HG03064 (cell line): ENCODE measurements around the gene KLHL30.

Source experiments
- ATAC-seq: cut with Tn5 transposase; IDR thresholded peaks from one replicate; pipeline ENCODE4 v1.9.1; 2021; ENCODE audit warnings: low read depth; ENCODE audit not compliant: unreplicated experiment

KLHL30 gene

DNA sequence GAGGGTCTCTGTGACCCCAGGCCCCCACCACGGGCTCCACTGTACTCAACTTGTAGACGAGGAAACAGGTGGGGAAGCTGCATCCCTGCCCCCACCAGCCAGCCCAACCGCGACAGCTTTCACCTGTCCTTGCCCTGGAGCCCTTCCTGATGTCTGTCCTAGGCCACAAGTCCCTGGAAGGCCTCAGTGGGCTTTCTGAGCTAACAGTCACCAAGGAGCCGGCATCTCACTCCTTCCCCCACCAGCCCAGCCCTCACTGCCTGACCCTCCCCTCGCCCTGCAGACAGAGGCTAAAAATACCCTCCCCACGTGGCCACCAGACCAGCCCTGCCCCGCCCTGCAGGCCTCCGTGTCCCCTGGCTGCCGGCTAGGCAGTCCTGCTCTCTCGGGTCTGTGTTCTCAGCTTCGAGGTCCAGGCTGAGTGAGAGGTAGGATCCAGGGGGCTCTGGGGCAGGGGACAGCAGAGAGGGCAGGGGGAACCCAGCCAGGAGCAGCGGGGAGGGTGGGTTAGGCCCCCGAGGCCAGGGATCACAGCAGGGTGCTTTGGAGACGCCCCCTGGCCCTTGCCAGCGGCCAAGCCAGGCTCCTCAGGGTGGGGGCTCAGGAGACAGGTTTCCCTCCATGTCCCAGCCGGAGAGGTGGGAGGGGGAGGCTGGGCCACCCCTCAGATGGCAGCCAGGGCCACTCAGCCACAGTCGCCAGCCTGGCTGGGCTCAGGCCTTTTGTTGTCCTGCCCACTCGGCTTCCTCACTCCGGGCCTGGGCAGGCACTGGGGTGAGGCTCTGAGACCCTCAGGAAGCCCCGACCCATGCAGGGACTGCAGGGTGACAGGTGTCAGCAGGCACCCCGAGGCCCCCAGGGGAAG lies at the start of gene KLHL30:
TSS of gene KLHL30 (plus strand) at position 338 of the 865 bp plus-strand sequence. CDS start 2,087 bp downstream, outside the sequence.
- no peak for ATAC-seq

GRCh38 chr2:238090887-238091286 lies 47.6 kb upstream of the KLHL30 start:
- no peak for ATAC-seq

- ATAC-seq = no peak
Measured at GRCh38 chr2:238091436-238092060, 46.9 kb upstream of the KLHL30 start.

DNA sequence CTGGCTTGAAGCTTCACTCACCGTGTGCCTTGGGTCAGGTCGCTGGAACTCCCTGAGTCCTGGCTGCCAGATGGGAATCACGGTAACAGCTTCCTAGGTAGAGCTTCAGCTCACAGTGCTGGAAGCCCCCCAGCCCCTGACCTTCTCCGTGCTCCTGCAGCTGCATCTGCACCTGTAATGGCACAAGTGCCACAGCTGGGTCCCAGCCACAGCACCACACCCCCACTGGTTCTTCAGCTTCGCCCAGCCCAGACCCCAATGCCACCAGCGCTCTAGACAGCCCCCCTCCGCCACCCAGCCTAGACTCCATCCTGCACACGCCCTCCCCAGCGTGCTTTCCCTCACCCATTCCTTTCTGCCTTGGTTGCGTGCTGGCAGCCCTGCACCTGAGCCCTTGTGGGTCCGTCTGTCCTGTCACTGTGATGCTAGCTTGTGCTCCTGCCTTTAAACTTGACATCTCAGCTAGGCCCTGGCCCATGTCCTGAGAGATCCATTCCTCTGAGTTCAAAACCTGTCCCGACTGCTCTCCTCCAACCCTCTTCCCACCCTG lies 45.9 kb upstream of the KLHL30 start:
- ATAC-seq = no peak

DNA sequence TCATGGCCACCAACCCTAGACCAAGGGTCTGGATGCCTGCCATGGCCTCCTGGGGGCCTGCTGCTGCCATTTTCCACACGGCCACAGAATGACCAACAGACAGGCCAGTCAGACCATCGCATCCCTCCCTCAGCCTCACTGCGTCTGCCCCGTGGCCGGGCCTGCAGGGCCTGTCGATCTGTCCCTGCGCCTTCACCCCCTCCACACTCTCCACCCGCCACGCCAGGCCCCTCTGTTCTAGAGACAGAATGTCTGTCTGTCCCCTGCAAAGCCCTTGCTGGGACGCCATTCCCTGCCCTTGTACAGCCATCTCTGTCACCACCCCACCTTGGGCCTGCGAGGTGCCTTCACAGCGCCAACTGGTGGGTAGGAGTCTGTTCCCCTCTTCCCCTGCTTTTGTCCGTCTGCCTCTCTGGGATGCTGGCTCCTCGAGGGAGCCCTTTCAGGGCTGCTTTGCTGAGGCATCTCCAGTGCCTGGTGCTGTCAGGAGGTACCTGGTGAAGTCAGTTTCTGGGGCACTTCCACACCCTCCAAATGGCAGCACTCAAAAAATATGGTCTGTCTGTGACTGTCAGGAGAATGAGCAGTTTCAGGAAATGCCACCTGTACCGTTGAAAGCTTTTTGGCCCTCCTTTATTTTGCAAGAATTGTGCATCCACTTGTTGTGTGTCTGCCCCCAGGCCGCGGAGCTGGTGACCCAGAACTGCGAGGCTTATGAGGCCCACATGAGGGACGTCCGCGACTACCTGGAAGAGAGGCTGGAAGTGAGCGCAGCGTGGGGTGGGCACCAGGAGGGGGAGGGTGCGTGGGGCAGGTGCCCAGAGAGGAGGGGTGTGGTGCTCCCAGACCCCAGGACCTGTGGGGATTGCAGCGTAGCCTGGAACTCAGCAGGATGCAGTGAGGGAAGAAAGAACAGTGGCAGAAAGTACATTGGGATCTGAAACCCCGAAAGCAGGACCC lies 45.0 kb upstream of the KLHL30 start:
- ATAC-seq = no peak

GRCh38 chr2:238094438-238095022 lies 43.9 kb upstream of the KLHL30 start:
- ATAC-seq = no peak

DNA sequence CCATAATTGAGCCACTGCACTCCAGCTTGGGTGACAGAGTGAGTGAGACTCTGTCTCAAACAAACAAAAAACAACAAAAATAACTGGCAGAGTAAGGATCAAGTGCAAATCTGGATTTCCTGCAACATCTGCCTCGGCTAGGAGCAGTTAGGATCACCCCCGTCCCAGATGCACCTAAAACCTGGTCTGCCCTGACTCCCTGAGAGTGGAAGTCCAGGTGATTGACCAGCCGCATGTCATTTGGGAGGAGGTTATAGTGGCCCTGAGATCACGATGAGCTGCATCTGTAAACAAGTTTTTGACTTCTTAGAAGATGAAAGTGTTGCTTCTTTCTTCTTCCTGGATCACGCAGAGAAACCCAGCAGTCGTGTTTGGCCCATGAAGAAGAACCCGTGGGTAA lies 43.3 kb upstream of the KLHL30 start:
- no peak for ATAC-seq

- no peak for ATAC-seq
Measured at GRCh38 chr2:238096311-238097011, 42.0 kb upstream of the KLHL30 start.

DNA sequence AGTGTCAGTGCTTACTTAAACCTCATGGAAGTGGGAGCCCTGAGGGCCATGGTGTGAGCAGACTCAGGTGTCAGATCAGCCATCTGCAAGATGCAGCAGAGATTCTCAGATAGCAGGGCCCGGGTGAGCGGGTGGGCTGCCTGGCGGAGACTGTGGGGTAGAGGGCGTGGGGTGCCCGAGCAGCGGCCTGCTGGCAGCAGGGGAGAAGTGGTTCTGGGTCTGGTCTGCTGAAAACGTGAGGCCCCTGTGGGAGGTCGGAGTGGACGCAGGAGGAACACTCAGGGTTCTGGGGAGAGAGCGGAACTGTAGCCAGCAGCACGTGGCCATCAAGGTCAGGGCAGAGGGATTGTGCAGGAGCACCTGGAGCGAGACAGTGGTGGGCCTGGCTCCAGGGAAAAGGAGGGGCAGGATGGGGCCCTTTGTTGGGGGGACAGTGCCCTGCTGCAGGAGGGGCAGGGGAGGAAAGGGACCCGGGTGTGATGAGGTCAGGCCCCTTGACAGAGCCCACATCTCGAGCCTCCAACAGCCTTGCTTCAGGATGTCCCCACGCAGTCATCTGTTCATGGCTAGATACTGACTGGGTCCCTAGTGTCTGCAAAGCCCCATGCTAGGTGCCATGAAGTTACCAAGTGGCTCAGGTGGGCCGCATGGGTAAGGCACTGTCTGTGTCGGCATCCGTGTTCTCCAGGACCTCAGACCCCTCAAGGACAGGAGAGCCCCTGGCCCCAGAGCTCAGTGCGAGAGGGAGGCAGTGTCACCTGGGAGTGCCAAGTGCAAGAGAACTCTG lies 41.1 kb upstream of the KLHL30 start:
- no peak for ATAC-seq

DNA sequence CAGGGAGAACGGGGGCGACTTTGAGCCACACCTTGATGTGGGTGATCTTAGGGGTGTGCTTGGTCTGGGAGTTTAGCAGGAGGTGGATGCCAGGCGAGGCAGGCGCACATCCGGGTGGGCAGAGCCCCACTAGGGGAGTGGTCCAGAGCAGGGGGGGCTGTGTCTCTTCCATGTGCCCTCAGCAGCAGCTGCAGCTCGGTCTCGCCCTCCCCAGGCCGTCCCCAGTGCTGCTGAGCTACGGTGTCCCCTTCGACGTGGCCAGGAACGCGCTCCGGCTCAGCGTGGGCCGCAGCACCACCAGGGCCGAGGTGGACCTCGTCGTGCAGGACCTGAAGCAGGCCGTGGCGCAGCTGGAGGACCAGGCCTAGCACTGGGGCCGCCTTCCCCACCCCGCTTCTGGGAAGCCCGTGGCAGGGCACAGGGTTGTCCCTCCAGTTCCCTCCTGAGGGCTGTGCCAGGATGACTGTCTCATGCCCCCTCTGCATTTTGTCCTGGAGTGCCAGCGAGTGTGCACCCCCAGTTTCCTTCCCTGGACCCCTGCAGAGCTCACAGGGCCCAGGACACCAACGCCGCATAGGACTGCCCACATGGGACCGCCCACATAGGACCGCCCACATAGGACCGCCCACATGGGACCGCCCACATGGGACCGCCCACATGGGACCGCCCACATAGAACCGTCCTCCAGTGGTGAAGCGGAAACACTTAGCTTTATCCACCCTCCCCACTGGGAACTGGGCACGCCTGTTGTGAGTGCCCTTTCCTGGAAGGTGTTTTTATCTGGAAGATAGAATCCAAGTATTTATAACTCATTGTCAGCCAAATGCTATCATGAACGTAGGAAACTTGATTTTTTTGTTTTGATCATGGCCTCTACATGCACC lies 40.2 kb upstream of the KLHL30 start:
- ATAC-seq = no peak

GRCh38 chr2:238098901-238099713 lies 39.4 kb upstream of the KLHL30 start:
- no peak for ATAC-seq

- no peak for ATAC-seq
Measured at GRCh38 chr2:238099714-238100048, 38.8 kb upstream of the KLHL30 start.

- ATAC-seq = no peak
Measured at GRCh38 chr2:238100049-238100820, 38.2 kb upstream of the KLHL30 start, which contains the start of gene ESPNL. TSS of gene ESPNL (plus strand) at chr2:238100340. CDS start at chr2:238100420, 80 bp downstream.

DNA sequence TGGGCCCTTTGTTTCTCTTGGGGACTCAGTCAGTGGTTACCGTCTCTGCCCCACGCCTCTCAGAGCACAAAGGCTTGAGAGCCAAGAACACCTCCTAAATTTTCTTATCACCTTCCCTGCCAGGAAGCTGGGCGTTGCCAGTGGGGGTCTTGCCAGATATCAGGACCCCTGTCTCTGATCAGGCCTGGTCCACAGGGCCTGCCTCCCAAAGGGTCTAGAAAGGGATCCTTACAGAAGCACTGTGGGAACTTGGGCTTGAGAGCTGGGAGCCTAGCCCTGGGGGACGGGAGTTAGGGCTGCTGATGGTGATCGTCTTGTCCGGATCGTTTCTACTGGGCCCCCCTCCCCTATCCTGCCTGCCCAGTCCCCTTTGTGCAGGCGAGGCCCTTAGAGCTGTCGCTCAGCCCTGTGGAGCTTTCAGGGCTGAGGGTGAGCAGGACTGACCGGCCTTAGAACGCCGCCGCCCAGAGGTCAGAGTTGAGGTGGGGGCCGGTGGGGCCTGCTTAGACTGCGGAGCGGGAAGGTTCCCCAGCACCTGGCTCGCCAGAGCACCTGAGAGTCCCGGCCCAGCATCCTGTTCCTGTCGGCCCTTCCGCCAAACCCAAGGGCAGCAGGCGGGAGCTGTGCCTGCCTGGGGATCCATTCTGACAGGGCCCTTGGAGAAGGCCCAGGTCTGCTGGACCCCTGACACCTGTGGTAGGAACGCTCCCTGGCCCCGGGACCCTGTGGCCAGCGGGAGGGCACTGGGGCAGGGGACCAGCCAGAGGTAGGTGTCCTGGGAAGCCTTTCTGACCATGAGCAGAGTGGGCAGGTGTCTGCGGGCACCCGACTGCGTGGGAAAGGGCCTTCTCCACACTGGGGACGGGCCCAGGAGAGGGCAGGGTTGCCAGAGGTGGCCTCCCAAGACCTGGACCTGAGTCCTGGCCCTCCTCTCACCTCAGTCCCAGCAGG lies 37.4 kb upstream of the KLHL30 start:
- ATAC-seq = no peak
